ENCODE results near the gene LPAR3.

DNA sequence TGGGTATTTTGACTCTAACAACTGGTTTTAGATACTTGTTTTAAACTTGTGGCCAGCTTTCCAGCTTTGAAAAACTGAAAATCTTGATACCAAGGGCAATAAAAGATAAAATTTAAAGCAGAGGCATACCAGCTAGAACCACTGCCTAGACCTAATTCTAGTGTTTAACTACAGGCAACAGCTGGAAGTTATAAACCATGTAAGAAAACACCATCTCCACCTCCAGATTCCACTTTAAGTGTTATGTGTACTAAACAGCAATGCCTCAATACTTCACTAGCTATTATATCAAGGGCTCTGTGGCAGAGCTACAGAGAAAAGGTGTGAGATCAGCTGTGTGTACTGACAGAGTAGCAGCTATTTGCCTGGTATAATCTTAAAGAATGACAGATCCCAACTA lies 69.5 kb downstream of the LPAR3 start:
- TF ChIP-seq, protein P1, sequence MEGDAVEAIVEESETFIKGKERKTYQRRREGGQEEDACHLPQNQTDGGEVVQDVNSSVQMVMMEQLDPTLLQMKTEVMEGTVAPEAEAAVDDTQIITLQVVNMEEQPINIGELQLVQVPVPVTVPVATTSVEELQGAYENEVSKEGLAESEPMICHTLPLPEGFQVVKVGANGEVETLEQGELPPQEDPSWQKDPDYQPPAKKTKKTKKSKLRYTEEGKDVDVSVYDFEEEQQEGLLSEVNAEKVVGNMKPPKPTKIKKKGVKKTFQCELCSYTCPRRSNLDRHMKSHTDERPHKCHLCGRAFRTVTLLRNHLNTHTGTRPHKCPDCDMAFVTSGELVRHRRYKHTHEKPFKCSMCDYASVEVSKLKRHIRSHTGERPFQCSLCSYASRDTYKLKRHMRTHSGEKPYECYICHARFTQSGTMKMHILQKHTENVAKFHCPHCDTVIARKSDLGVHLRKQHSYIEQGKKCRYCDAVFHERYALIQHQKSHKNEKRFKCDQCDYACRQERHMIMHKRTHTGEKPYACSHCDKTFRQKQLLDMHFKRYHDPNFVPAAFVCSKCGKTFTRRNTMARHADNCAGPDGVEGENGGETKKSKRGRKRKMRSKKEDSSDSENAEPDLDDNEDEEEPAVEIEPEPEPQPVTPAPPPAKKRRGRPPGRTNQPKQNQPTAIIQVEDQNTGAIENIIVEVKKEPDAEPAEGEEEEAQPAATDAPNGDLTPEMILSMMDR (IDR thresholded peaks at IDR 0.05; ENCODE audit: insufficient read depth, low read length, poor library complexity, severe bottlenecking), result no peak
- TF ChIP-seq EZH2phosphoT487 (conservative IDR thresholded peaks at IDR 0.05; ENCODE audit: low read length), result no peak

Measured in SU-DHL-6 (cell line).